GM21619 (cell line): ENCODE data around the gene TEKT5.
"Not testable (repeated sequence)": the region's sequence is repeated elsewhere in the genome, so short reads cannot be mapped to it uniquely, and the experiment has no call there.

Experiments used
- ATAC-seq: cut with Tn5 transposase; IDR thresholded peaks from one replicate; pipeline ENCODE4 v1.9.1; 2021; ENCODE audit not compliant: unreplicated experiment

Gene TEKT5

GRCh38 chr16:10685709-10686108, 9.0 kb downstream of the TEKT5 start:
- no peak for ATAC-seq

- no peak for ATAC-seq
These were observed 10.1 kb downstream of the TEKT5 start for GRCh38 chr16:10684511-10685151.

GRCh38 chr16:10683170-10683569, 11.6 kb downstream of the TEKT5 start:
- no peak for ATAC-seq

- no peak for ATAC-seq
These were observed 12.1 kb downstream of the TEKT5 start for GRCh38 chr16:10682604-10683003.

GRCh38 chr16:10681310-10682308, 13.1 kb downstream of the TEKT5 start:
- no peak for ATAC-seq

GRCh38 chr16:10679921-10680320, 14.8 kb downstream of the TEKT5 start:
- no peak for ATAC-seq

GRCh38 chr16:10679441-10679840, 15.3 kb downstream of the TEKT5 start:
- not testable (repeated sequence) for ATAC-seq

GRCh38 chr16:10678655-10679054, 16.1 kb downstream of the TEKT5 start:
- ATAC-seq, result no peak

GRCh38 chr16:10676284-10676683, 18.4 kb downstream of the TEKT5 start:
- no peak for ATAC-seq

GRCh38 chr16:10675861-10676260, 18.9 kb downstream of the TEKT5 start:
- no peak for ATAC-seq

GRCh38 chr16:10675216-10675615, 19.5 kb downstream of the TEKT5 start:
- ATAC-seq, result no peak

- no peak for ATAC-seq
These were observed 23.0 kb downstream of the TEKT5 start for GRCh38 chr16:10671729-10672128.

- ATAC-seq, result no peak
These were observed 24.9 kb downstream of the TEKT5 start for GRCh38 chr16:10669791-10670190.

- ATAC-seq, result no peak
These were observed 26.2 kb downstream of the TEKT5 start for GRCh38 chr16:10668322-10669045.

GRCh38 chr16:10667239-10667638, 27.5 kb downstream of the TEKT5 start:
- no peak for ATAC-seq

GRCh38 chr16:10666291-10666690, 28.4 kb downstream of the TEKT5 start:
- no peak for ATAC-seq

- no peak for ATAC-seq
These were observed 29.6 kb downstream of the TEKT5 start for GRCh38 chr16:10665166-10665565.

GRCh38 chr16:10664720-10665126, 30.0 kb downstream of the TEKT5 start:
- no peak for ATAC-seq

- ATAC-seq, result no peak
These were observed 31.0 kb downstream of the TEKT5 start for GRCh38 chr16:10663744-10664143.

- ATAC-seq, result no peak
These were observed 31.6 kb downstream of the TEKT5 start for GRCh38 chr16:10663146-10663545.

- ATAC-seq, result no peak
These were observed 32.5 kb downstream of the TEKT5 start for GRCh38 chr16:10662212-10662611.
